Measurements from ENCODE around the gene ABAT. TPM values are rescaled to one million over a fixed set of nuclear protein-coding genes. Genes with fewer than 3 reads are reported as not detected.
"Not testable (repeated sequence)": the region's sequence is repeated elsewhere in the genome, so short reads cannot be mapped to it uniquely, and the experiment has no call there.

The ABAT gene
- polyA plus RNA-seq, 5 donors = 35.0 to 41.4 (median 35.4) TPM

DNA sequence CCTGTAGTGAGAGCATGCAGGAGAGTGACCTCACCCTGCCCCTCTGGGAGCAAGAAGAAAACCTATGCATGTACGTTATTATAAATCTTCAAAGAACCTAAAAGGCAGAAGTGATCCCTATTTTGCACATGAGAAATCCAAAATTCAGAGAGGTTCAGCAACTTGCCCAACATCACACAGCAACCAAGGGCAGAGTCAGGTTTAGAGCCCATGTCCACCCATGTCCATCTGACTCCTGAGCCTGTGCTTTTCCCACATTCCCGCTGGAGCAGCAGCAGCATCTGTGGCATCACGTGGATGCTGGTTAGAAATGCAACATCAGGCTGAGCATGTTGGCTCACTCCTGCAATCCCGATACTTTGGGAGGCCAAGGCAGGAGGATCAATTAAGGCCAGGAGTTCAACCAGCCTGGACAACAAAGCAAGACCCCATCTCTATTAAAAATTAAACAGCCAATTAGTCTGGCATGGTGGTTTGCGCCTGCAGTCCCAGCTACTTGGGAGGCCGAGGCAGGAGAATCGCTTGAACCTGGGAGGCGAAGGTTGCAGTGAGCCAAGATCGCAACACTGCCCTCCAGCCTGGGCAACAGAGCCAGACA, 26.6 kb upstream of the ABAT start:
- DNase-seq = no peak

DNA sequence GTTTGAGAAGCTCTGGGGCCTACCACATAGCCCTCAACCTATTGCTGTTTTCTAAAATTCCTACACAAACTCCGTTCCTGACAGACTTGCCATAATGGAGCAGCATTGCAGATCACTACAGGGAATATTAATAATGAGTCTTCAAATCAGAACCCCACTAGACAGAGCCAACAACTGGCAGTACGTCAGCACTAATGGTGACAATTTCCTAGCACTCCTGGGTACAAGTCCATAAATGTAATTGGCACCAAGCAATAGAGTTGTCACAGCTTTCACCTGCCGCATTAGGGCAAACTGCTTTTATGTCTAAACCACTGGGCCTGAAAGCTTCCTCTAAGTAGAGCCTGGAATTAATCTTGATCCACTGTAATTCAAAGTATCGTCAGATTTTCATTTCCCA, 25.5 kb upstream of the ABAT start:
- no peak for DNase-seq

DNA sequence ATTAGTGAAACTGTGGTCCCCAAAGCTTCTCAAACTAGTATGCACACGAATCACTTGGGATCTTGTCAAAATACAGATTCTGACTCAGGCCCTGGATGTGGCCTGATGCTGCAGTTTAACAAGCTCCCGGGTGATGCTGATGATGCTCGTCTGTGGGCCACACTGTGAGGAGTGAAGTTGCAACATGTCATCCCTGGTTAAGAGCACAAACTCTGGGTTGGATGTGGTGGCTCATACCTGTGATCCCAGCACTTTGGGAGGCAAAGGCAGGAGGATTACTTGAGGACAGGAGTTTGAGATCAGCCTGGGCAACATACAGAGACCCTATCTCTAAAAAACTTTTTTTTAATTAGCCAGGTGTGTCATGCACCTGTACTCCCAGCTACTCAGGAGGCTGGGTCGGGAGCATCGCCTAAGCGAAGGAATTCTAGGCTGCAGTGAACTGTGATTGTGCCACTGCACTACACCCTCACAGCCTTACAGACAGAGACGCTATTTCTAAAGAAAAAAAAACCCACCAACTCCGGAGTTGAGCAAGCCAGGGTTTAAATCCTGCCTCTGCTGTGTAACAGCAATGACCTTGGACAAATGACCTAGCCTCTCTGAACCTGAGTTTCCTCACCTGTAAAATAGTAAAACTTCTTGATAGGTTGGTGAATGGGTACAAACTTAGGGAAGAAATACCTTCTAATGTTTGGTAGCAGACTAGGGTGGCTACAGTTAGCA, 24.4 kb upstream of the ABAT start:
- DNase-seq = no peak

DNA sequence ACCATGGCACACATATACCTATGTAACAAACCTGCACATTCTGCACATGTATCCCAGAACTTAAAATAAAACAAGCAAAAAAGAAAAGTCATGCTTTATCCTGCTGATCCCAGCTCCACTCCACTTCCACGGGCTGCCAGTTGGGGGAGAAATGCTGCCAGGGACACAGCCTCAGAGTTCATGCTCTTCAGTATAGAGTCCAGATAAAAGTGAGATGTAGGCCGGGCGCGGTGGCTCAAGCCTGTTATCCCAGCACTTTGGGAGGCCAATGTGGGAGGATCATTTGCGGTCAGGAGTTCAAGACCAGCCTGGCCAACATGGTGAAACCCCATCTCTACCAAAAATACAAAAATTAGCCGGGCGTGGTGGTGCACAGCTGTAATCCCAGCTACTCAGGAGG, 22.5 kb upstream of the ABAT start:
- not testable (repeated sequence) for DNase-seq

DNA sequence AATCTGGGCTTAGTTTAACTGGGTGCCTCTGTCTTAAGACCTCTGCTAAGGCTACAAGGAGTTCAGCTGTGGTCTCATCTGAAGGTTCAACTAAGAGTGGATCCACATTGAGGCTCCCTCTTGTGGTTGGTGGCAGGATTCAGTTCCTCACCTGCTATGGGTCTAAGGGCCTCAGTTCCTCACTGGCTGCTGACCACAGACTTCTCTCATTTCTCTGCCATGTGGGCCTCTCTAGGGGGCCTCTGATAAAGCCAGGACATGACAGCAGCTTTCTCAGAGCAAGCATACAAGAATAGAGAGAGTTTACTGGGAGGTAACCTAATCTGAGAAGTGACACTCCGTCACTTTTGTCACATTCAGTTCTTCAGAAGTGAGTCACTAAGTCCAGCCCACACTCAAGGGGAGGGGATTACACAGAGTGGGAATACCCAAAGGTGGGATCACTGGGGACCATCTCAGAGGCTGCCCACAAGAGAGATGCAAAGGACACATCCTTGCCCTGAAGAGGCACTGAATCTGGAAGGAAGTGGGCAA, 19.2 kb upstream of the ABAT start:
- no peak for DNase-seq

DNA sequence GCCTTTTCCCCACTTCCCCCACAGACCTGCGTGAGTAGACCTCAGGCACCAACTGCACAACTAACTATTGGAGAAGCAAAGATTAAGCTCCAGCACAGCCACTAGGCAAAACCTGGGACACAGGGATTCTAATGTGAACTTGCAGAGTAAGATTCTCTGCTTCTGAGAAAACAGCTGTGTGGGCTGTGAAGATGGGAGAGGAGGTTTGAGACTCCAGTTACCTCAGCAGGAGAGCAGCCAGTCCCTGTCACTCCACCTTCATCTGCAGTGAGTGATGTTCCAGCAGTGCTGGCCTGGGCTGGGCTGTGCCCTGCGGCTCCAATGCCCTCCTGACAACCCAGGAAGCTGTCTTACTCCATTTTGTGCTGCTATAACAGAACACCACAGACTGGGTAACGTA, 18.0 kb upstream of the ABAT start:
- no peak for DNase-seq

DNA sequence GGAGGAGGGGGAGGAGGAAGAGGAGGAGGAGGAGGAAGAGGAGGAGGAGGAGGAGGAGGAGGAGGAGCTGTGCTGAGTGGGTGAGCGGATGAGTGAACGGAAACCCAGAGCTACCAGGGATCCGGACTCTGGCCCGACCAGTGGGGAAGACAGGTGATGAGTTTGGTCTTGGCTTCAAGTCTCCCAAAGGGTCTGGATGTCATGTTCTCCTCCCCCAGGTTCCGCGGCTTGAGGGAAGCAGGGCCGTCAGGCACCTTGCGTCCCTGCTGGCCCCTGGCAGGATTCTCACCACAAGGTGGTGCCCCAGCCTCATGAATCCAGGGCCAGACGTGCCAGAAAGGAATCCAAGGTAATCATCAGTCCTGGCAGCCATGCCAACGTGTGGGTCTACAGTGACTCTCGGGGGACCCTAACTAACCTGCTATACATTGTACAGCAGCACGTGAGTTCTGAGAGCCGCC, 13.5 kb upstream of the ABAT start:
- peak; percentile 45 for DNase-seq

DNA sequence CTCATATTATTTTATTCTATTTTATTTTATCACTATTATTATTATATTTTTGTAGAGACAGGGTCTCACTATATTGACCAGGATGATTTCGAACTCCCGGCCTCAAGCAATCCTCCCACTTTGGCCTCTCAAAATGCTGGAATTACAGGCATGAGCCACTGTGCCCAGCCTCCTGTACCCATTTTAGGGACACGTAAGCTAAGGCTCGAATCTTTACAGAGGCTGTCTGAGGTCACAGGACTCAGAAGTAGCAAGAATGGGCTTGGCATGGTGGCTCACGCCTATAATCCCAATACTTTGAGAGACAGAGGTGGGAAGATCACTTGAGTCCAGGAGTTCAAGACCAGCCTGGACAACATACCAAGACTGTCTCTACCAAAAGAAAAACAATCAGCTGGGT, 12.7 kb upstream of the ABAT start:
- no peak for DNase-seq

DNA sequence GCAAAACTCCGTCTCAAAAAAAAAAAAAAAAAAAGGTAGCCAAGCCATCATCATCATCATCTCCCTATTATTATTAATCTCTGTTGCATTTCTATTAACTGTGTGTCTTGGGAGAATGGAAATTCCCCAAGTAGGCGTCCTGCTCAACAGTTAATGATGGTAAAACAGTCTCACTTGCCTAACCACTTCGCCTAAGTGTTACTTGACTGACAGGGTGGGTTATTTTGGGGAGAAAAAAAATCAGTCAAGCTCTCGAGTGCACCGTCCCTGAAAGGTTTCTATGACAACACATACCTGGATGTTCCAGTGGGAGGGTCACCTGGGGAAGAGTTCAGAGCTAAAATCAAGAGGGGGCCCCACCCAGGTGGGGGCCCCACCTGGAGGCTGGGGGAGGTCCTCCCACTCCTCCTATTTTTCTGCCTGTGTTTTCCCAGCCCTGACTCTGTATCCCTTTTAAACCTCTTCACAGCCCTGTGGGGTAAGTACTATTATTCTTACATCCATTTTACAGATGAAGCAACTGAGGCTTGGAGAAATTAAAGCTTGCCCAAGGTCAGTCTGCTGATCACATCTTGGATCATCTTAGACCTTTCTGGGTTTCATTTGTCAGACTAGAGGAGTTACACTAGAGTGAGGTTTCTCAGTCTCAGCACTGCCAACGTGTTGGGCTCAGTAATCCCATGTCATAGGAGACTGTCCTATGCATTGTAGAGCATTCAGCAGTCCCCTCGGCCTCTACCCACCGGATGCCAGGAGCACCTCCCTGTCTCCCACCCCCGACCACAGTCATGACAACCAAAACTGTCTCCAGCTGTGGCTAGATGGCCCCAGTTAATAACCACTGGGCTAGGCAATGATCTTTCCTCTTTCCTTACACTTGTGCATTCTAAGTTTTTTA, 11.0 kb upstream of the ABAT start:
- no peak for DNase-seq

DNA sequence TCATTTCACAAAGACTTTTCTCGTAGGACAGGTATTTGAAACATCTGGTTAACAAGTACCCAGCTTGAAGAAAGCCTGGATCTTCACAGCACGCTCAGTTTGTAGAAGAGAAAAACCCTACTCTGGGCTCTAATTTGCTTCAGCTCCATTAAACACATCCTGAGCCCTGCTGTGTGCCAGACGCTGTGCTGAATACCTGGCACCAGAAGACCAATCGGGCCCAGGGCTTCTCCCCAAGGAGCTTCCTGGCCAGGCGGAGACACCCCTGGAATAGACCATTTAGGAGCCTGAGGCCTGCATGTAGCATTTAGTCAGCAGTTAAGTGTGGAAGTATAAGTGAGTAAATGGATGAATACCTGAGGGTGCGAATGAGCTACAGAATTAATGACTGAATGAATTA, 8.9 kb upstream of the ABAT start:
- DNase-seq = no peak

DNA sequence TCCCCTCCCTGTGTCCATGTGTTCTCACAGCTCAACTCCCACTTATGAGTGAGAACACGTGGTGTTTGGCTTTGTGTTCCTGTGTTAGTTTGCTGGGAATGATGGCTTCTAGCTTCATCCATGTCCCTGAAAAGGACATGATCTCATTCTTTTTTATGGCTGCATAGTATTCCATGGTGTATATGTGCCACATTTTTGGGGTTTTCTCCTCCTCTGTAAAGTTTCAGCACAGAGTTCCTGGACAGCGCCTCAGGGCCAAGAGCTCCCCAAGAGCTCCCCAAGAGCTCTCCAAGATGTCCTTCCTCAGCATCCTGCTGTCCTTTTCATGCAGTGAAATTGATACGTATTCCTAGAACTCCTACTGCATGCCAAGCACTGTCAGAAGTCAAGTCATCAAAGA, 6.9 kb upstream of the ABAT start:
- no peak for DNase-seq

DNA sequence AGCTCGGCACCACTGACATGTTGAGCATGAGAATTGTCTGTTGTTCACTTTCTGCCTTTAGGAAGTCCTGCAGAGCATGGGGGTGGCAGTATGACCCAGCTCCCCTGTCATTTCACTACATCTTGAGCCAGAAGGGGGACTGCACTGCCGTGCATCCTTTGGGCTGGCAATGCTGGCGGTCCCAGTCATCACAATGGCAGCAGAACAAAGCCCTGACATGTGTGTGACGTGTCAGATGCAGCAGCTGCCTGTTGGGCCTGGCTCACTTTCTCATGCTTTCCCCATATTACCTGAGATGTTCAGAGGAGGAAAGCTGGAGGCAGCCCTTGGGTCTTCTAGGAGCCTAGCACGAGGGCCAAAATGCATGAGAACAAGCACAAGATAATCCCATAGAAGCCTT, 6.3 kb upstream of the ABAT start:
- DNase-seq = no peak

DNA sequence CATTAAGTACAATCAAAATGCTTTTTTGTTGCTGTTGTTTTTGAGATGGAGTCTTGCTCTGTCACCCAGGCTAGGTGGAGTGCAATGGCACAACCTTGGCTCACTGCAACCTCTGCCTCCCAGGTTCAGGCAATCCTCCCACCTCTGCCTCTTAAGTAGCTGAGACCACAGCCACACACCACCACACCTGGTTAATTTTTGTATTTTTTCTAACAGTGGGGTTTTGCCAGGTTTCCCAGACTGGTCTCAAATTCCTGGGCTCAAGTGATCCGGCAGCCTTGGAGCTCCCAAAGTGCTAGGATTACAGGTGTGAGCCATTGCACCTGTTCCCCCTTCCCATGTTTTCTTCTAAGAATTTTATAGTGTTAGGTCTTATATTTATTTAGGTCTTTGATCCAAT, 4.9 kb upstream of the ABAT start:
- DNase-seq = no peak

DNA sequence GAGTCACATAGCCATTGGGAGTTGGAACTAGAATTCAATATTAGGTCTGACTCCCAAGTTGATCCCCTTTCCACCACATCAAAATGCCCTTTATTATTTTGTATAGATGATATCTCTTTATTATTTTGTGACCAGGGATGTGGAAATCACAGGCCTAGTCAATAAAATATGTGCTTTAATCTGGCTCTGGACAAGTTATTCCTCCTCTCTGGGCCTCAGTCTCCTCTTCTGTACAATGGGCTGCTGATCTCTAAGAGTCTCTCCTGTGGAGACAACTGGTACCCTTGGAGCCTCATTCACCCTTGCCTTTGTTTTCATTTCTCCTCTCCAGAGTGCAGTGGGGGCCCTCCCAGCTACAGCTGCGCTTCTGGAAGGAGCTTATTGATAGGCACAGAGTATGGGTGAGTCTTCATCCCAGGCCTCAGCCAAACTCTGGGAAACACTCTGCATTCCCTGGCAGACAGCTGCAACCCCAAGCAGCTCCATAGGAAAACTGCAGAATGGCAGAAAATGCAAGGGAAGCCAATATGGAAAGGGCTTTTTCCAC, 4.3 kb upstream of the ABAT start:
- no peak for DNase-seq

DNA sequence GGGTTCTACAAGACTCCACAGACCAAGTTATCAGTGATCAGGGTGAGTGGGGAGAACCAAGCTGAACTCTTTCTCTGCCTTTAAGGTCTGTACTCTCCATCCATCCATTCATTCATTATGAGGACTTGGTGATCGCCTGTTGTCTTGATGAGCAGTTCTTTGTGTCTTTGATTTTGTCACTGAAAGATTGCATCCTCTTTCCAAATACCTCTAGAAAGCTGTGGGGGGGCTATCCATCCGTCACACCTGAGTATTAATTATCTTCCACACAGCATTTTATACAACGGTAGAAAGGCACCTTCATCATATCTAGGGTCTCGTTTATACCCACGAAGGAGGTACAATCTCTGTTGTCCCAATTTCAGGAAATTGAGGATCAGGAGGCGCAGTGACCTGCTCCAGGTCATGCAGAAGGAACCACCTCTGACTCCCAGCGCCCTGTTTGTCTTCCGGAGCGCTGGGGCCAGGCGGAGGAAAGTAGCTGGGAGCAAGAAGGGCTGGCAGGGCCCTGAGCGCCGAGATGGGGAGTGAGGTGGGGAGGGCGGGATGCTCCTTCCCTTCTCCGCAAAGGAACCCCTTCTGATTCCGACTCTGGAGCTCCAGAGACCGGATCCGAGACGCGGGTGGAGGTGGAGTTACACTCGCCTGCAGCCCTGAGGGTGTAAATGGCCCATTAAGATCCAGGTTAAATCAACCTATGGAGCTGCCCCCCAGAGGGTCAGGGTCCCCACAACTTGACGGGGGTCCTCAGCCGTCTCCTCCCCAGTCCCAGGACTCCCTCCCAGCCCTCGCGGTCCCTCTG, 605 bp upstream of the ABAT start:
- DNase-seq = no peak

DNA sequence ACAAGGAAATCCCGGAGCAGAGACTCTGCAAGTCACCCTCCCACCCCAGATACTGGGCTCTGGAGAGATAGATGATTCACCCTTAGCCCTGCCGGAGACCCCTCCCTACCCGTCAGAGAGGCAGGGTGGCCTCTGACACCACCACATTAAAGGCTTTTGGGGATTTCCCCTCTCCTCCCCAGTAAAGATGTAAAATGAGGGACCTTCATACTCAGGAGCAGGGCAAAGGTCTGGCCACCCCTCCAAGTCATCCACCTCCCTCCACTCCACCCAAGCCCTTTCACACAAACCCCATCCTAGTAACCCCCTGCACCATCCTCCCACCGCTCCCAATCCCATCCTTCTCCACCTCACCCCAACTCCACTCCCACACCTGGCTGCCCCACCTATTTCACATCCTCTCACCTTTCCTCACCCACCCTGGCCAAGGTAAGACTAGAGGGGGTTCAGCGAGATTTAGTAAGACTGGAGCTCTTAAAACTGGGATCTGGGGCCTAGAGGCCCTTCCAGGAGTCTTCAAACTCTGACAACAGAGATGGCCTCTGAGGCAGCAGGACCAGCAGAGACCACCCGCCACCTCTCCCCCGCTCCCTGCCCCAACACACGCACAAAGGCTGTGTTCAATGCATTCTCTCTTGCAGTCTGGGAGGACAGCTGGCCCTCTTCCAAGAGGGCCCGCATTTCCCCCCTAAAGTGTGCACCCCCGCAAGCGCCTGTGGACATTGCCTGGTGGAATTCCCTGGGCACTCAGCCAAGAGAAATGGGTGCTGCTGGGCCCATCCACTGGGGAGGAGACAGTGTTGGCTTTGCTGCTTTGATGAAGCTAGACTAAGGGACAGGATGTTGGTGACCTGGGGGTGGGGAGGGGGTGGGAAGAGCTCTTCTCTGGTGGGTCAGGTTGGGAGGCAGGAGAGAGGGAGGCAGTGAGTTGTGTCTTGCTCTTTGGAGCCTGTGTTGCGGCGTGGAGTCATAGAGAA, 1.1 kb downstream of the ABAT start:
- DNase-seq = no peak

DNA sequence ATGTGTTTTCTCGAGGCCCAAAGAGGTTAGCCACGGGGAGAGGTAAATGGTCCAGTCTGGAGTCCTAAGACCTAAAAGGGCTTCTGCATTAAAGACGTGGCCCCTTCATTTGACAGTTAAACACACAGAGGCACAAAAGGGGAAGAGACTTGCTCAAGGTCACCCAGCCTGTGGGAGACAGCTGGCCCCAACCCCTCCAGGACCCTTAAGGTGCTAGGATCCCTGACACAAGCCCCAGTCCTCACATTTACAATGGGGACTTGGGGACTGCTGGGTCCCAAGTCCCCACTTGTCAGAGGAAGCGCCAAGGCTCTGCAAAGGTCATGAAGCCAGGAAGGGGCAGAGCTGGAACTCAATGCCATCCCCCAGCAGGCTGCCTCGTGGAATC, 1.7 kb downstream of the ABAT start:
- no peak for DNase-seq

DNA sequence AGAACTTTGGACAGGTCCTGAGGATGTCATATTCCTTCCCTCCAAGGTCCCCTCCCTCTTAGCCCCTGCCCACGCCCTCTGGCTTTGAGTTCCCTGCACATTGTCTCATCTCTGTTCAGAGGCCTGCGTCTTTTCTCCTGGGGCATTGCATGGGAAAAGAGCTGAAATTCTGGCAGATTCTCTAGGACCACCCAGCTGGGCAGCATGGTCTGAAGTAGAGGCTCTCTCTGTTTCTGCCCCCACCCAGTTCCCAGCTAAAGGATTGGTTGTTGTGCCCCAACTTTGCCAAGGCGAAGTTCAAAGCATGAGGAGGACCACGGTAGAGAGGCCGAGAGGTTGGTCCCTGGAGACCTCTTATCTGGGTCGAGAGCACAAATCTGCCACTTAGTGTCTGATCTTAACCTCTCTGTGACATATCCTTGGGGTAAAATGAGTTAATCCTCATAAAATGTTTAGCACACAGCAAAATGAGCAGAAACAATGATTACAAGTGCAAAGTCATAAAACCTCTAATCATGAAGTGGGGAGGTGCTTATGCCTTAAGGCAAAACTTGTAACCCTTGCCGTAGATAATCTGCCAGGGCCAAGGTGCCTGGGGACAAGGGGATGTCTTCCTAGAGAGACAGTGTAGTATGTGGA, 2.4 kb downstream of the ABAT start:
- no peak for DNase-seq

DNA sequence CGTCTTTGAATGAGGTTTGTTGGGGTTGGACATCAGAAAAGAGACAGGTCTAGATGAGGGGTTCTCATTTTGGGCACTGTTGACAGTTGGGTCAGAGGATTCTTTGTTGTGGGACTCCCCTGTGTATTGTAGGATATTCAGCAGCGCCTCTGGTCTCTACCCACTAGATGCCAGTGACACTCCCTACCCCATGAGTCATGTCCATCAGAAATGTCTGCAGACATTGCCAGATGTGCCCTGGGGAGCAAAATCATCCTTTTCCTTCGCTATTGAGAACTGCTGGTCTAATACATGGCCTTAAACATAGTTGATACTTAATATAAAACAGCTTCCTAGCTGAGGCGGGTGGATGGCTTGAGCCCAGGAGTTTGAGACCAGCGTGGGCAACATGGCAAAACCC, 3.1 kb downstream of the ABAT start:
- no peak for DNase-seq

All from right lung (tissue), 5 donors.